GM18861 (cell line): Measurements from ENCODE around the gene GRIK4.

Experiments used
- ATAC-seq: cut with Tn5 transposase; IDR thresholded peaks from one replicate; pipeline ENCODE4 v1.9.1; 2021; ENCODE audit not compliant: unreplicated experiment

The GRIK4 gene

DNA sequence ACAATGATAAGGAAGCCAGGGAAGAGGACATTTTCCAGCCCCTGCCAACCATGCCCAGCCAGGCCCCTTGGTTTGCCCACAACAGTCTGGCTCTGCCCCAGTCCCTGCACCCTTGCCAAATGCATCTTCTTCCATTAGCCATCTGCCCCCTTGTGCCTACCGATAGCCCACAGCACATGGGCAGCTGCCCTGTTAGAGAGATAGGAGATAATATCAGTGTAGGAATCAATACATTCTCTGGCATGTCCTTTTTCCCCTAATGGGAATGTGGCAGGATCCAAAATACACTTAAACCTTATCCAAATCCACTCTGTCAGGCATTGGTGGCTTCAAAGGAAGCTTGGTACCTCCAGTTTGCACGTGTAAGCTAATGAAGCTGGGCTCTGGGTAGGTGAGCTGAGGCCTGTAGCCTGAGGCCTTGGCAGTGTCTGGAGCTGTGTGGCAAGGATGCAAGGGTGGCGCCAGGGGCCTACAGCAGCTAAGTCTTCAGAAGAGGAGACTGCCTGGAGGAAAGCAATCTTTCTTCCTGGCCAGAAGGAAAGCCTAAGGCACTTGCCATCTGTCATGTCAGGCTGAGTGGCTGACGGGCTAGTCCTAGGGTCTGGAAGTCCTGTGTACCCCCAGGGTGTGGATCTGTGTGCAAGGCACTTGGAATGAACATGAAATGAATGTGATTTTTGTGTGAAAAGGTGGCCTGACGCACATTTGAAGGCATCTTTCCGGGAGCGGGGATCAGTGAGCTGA is 348.2 kb downstream of the GRIK4 start:
- ATAC-seq, result no peak

DNA sequence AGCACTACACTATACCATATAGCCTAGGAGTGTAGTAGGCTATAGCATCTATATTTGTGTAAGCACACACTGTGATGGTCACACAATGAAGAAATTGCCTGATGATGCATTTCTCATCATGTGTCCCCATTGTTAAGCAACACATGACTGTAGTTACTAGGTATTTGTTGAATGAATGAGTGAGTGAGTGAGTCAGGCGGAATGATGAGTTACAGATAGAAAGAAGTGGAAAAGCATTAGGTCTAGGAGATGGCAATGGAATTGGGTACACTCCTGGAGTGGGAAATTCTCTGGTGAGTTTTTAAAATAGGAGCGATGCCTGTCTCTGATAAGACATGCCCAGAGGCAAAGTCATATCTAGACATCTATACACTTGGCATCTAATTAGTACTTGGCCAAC is 351.8 kb downstream of the GRIK4 start:
- ATAC-seq, result no peak

DNA sequence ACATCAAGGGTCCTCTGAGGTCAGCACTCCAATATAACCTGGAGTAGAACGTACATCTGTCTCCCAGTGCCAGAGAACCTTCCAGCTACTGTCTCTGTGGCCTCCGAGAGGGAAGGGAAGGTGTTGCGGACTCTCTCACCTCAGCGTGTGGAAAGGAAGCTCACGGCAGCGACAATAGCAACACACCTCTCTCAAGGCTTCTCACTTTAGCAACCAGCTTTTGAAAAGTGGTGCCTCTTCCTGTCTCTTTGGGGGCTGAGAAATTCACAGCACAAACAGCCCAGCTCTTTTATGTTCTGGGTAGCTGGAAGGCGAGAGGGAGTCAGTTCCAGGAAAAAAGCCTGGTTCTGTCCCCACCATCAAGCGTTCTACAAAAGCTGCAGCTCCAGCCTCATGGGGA is 355.5 kb downstream of the GRIK4 start:
- ATAC-seq, result no peak

GRCh38 chr11:120867531-120867930 is 356.0 kb downstream of the GRIK4 start:
- no peak for ATAC-seq

DNA sequence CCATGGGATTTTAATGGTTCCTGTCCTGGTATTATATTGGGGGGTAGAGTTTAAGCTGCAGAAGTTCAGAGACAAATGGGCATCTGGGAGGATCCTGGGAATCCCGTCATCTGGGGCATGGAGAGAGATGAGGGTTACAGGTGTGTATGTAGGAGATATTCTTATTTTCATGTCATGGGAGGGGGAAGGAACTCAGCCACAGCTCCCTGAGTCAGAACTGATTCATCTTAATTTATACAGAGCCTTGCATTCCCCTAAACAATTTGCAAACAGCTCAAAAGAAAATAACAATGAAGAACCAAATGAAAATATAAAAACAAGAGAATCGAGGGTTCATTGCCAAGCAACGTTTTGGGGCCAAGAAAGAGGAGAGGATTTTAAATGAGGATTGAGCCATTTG is 356.4 kb downstream of the GRIK4 start:
- no peak for ATAC-seq

GRCh38 chr11:120869097-120869496 is 357.5 kb downstream of the GRIK4 start:
- peak; percentile 22 for ATAC-seq

DNA sequence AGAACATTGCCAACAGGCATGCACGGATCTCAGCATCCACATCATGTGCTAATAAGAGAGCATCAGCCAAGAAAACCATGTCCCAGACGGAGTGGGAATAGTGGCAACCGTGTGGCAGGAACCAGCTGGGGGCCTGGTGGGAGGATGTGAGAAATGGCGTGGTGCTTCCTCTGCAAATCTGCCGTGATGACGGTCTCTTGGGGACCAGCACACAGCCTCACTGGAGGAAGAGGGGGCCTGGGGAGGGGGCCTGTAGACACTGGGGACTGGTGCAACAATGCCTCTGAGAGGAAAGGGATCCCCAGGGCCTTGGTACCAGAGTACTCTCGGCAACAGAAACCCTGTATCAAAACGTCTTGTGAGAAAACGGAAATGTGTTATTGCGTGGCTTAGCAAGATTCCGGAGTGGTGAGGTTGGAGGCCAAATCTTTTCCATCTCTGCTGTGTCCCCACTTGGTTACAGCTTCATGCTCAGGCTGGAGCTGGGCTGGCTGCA is 358.0 kb downstream of the GRIK4 start:
- ATAC-seq, result peak; percentile 69

DNA sequence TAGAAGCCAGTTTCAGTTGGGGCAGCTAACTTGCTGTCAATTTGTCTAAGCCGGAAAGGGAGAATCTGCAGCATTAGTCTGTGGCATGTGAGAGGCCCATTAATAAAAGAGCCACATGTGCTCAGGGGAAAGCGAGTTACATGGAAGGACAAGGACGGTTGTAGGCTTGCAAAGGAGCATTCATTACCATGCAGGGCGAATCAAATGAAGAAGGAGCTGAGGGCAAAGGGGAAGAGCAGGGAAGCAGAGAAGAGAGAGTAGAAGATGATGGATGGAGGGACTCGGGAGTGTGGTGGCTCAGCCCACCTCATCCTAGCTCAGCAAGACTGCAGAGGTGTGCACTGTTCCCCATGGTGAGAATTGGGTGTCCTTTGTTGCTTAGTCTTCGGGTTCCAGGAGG is 359.6 kb downstream of the GRIK4 start:
- no peak for ATAC-seq

DNA sequence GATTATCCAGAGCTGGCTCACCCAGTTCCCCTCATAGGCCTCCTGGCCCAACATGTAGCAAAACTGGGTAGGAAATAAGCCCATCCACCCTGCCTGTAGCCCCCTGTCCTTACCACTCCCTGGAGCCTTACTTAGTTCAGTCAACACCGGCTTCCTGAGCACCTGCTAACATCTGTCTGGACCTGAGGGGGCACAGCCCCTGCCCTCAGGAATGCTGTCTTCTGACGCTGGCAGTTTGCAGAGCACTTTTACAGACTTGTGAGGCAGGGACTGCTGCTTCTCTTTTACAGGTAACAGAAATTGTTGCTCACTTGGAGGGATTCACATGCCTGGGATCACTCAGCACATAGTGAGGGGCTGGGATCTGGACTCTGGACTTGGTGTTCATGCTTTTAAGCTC is 360.4 kb downstream of the GRIK4 start:
- no peak for ATAC-seq

GRCh38 chr11:120873966-120874735 is 362.6 kb downstream of the GRIK4 start:
- no peak for ATAC-seq

- no peak for ATAC-seq
Measured at GRCh38 chr11:120875986-120876385, 364.4 kb downstream of the GRIK4 start.

GRCh38 chr11:120877746-120878365 is 366.3 kb downstream of the GRIK4 start:
- ATAC-seq, result no peak

DNA sequence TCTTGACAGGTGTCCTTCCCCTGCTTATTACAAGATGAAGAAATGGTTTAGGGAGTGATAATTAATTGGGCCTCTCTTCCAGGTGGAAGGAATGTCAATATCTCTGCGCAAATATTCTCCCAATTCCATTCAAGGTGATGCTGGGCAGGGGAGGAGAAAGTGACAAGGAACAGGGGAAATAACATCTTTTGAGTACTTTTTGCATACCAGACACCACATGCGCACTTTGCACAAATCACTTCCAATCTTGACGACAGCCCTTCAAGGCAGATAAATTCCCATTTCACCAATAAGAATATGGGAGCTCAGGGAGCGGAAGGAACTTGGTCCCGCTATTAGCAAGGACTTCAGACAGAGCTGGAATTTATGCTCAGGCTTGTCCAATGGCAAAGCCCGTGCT is 367.2 kb downstream of the GRIK4 start:
- ATAC-seq, result no peak

- no peak for ATAC-seq
Measured at GRCh38 chr11:120880498-120881175, 369.1 kb downstream of the GRIK4 start.

GRCh38 chr11:120881596-120881995 is 370.0 kb downstream of the GRIK4 start:
- no peak for ATAC-seq

GRCh38 chr11:120882175-120882574 is 370.6 kb downstream of the GRIK4 start:
- ATAC-seq, result no peak

DNA sequence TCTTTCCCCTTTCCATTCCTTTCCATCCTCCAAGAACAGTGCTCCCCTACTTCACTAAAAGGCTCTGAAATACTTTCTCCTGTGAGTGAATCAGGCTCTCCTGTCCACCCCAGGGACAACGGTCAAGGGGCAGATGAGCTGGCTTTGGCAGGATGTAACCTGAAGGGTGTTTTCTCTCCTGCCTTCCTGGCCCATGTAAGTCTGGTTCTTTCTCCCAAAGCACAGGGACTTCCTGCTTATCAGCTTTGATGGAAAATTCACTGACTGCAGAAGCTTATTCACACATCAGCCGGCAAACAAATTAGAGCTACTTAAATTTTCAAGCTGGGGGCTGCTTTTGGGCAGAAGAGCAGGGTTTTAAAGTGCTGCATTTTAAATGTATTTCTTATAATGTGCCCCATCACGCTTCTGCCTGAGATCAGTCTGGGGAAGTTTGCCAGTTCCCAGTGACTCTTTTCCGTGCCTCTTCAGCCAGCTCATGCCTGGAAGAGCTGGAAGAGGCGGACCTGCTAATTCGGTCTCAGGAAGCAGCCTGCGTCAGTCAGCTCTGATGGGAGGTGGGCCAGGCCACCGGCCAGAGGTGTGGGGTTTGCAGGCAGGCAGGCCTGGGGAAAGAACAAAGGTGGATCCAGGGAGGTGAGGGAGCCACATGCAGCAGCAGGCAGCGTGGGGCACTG is 372.0 kb downstream of the GRIK4 start:
- ATAC-seq, result no peak

DNA sequence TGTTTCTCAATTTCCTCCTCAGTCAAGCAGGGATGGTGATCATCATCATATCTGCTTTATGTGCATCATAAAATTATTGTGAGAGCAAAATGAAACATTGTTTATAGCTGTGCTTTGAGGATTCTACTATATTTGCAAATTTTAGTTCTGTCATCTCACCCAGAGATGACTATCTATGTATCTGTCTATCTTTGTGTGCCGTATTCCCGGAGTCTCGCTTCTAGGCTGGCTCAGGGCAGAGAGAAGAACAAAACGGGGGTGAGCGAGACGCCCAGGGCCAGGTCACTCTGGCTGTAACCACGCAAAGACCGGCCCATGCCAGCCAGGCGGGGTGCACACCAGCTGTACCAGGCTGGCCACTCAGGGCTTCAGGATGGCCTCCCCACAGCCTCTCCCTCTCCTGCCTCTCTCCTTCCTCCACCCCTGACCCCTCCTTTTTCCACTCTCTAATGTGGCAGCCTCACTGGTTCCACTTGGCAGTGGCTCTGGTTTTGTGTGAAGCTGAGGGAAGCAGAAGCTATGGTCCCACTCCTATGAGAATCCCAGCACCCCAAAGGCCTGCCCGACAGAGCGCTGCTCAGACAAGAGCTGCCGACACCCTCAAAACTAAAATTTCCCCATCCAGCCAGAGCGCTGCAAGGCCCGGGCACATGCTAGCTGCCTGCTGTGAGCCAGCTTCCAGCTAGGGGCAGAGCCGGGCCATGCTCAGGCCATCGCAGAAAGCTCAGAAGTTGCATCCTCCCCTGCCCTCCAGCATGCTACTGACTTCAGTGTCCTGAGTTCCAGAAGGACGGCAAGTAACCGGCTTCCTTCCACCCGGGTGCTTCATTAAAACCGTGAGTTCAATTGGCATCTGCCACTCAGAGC is 372.8 kb downstream of the GRIK4 start:
- no peak for ATAC-seq

DNA sequence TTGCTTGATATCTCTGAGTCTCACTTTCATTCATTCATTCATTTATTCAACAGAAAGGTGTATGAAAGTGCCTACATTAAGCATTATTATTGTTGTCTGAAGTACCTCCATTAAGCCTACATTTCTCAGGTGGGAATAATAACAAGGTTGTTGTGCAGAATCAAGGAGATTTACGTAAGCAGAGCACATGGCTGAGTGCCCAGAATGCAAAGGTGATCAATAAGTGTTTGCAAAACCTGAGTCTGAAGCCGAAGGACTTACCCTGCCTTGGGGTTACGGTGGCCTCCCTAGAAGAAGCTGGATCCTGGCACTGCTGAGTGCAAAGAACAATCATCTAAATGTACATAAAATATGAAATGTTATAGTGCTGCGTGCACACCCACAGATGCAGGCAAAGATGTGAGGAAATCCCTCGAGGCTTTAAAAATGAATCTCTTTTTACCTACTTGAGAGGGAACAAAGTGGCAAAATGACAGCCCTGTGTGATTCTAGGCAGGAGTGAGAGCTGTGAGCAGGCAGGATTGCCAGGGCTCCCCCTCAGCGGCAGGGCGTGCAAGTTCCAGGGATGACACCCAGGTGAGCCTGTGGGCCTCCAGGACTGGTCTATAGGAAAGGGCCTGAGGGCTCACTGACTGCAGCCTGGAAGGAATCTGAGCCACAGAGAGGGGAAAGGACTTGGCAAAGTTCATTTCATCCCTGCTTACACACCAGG is 379.2 kb downstream of the GRIK4 start:
- ATAC-seq, result no peak
